Cerebellar nuclear complex (tissue), 1 donor: Measurements from ENCODE around the gene TNC.

Source experiments
- DNase-seq, 2 experiments: peaks; one replicate each; lab custom pipeline; 2025; lab: John Stamatoyannopoulos, UW

The TNC gene

GRCh38 chr9:115012486-115012885 is 105.5 kb downstream of the TNC start:
- DNase-seq, result no peak

DNA sequence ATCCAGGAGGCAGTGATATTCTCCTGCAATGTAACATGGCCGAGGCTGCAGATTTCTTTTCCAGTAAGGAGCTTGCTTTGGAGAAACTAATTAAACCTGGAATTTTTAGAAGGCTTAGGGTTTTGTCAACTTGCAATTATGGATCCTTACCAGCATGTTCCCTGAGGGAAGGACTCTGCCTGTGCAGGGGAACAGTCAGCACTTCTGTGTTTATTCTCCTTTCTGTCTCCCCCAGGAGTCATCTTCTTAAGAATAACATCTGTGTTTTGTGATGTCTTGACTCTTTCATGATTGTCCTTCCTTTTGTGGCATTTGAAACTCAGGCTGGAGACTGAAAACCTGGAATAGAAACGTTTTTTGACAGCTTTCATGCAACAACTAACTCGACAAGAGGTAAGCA is 107.1 kb downstream of the TNC start:
- no peak for DNase-seq

GRCh38 chr9:115008536-115009270 is 109.3 kb downstream of the TNC start:
- no peak for DNase-seq

GRCh38 chr9:115006660-115007059 is 111.3 kb downstream of the TNC start:
- no peak for DNase-seq

DNA sequence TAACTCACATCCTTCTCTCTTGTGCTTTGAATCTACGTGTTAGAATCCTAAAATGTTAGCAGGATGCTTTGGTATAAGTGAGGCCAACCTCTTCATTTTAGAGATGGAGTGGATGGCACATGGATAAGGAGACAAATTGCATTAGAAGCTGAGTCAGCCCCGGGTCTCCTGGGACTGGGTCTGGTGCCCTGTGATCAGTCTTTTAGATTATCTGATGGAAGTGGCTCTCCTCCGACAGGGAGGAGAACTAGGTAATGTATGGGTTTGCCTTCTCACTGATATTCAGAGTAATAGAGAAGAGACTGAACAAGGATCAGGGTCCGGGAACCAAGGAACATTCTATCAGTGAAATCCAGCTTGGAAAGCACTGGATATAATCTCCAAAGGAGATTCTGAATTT is 112.6 kb downstream of the TNC start:
- no peak for DNase-seq

GRCh38 chr9:115004545-115004944 is 113.4 kb downstream of the TNC start:
- DNase-seq, result no peak

DNA sequence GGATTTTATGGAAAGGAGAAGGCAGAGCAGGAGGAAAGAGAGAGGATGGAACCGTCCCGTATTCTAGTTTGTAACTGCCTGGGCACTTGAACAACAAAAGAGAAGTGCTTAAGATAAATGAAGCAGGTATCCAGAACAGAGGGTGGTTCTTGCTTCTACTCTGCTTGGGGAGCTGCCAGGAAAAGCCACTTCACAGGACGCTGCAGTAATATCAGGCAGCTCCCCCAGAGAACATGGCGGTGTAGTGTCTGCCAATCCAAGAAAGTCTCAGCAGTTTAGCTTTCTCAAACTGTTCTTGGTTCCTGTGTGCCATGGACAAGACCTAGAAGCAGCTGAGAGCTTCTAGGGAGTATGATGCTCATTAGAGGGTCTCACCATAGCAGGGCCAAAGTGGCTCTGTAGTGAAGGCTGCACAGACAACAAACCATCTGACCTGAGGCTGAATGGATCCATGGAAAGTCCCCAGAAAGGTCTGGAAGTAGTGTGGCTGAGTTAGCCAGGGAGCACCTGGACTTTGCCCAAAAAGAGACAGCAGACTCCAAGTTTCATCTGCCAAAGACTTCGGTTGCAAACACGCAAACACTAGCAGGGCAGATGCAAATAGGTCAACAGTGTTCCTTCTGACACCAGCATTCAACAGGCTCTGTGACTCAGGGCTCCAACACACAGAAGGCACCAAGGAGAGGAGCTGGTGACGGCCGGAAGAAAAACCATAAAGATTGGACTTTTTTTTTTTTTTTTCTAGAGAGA is 115.4 kb downstream of the TNC start:
- DNase-seq, result no peak

- no peak for DNase-seq
Measured at GRCh38 chr9:115000217-115000639, 117.7 kb downstream of the TNC start.

DNA sequence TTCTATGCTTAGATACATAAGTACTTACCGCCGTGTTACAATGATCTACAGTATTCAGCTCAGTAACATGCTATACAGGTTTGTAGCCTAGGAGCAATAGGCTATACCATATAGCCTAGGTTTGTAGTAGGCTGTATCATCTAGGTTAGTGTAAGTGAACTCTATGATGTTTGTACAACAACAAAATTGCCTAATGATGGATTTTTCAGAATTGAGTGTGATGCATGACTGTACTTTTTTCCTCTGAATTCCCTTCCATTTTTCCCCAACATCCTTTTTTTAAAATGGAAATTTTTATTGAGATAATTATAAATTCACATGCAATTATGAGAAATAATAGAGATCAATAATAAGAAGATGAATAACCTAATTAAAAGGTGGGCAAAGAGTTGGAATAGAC is 119.6 kb downstream of the TNC start:
- no peak for DNase-seq

DNA sequence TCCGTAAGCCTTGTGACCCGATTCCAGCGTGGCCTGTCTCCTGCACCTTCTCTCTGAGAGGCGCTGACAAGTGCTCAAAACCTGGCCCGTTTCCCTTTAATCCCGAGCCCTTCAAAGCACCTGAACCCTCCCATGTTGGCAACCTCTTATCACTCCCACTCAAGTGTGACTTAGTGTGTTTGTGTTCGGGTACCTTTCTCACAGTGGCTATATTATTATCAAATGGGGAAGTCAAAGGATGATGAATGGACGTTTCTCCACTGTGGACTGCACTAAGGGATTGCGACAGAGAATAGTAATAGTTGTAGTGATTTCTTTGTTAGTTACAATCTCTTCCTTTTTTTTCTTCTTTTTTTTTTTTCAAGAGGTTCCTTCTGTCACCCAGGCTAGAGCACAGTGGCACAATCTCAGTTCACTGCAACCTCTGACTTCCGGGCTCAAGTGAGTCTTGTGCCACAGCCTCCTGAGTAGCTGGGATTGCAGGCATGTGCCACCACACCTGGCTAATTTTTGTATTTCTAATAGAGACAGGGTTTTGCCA is 122.2 kb downstream of the TNC start:
- no peak for DNase-seq

GRCh38 chr9:114994768-114995167 is 123.2 kb downstream of the TNC start:
- no peak for DNase-seq

DNA sequence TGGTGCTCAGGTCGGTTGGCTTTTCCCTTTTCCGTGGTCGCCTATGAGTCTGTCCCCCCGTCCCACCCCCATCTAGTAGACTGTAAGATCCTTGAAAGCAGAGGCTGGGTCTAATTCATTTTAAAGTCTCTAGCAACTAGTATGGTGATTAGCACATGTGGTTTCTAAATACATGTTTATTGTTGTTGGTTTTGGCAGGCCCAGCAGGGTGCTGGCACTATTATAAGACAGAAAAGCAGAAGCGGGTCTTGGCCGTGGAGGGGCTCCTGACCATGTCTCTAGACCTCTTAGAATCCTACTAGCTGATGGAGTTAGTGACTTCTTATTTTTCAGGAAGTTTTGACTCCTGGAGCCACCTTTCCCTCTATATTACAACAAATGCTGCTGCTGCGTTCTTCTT is 126.1 kb downstream of the TNC start:
- DNase-seq, result no peak

DNA sequence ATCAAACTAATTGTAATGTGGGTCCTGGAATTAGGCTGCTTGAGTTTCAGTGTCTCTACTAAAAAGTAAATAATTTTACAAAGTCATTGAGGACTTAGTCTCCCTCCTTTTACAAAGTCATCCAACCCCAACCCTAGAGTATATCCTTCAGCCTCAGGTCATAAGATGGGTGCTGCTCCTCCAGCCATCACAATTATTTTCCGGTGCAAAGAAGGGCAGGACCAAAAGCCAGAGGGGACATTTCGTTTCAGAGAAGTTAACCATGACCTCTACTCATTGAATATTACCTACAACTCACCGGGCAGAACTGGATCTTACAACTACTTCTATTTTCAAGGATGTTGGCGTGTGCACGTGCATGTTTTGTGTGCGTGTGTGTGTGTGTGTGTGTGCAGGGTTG is 127.1 kb downstream of the TNC start:
- no peak for DNase-seq

- DNase-seq, result no peak
Measured at GRCh38 chr9:114989600-114990410, 128.2 kb downstream of the TNC start.

DNA sequence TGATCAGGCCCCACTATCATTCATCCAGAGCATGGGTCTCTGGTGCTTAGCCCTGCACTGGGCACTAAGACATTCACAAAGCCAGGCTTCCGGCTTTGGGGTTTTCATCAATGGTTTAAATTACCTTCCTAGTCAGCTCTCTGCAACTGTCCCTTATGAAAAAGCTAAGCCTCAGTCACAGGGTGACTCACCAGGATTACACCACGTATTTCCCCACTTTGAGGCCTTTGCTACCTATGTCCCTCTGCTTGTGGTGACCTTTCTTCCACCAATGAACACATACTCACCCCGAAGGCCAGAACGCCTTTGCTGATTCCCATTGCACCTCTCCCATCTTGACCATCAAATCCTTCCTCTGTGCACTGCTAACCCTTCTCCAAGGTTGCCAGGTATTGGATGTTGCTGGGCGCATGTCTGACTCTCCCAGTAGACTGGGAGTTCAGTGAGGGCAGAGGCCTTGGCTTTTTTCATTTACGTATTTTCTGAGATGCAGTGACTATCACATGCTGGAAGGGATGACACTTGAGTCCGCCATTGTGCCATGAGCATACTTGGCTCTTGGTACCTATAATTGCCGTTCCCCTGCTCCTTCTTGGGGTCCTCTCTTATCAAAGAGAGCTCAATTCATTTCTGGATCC is 128.9 kb downstream of the TNC start:
- DNase-seq, result no peak

DNA sequence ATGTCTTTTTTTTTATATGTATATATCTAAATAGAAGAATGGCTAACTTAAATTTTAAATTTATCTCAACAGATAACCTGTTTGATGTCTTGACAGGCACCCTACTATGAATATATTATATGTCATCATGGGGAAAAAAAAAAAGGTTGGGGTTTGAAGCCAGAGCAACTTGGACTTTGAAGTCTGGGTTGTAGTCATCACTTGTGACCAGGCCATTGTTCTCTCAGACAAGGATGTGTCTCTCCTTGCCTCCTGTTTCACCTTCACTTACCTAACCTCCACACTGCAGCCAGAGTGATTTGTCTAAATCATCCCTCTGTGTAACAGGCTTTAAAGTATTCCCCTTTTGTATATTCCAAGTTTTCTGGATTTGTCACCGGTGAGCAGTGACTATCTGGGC is 130.8 kb downstream of the TNC start:
- DNase-seq, result no peak

DNA sequence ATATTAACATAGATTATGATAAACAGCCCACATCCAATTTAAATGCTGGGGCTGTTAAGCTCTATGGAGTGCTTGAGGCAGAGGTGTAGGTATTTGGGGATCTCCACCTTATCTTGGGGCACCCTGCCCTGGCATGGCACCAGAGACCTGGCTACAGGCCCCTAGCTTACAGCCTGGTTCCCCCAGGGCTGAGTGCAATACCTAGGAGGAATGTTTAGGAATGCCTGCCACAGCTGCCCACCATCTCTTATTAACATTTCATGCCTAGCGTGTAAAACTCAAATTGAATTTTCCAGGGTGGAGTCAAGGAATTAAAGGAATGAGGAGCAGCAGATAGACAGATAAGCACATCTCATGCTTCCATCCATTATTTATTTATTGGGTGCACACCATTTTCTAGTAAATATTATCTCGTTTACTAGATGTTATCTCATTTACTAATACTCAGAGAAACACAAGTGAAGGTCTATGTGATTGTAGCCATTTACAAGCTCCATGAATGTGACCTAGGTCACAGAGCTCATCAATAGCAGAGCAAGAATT is 131.9 kb downstream of the TNC start:
- no peak for DNase-seq

- DNase-seq, result no peak
Measured at GRCh38 chr9:114981063-114981462, 136.9 kb downstream of the TNC start.

DNA sequence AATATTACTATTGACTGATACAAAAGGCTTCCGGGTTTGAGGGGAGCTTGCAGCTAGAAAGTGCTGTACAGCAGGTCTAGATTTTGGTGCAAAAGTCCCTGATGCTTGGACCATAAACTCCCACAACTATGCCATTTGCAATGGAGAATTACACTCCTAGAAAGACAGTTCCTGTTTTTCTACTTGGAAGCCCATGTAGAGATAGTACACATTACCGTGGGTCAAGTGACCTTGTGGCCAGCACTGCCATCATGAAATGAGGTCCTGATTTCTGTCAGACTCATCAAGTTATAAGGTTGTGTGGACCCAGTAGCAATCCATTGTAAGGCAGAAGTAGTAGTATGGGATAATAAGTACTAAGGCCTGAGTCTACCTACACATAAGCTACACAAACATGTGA is 144.7 kb downstream of the TNC start:
- DNase-seq, result no peak

GRCh38 chr9:114972510-114973136 is 145.3 kb downstream of the TNC start:
- no peak for DNase-seq
